WTC11 (cell line): ENCODE data around the gene SLC37A1. TPM values are rescaled to one million over a fixed set of nuclear protein-coding genes. Genes with fewer than 3 reads are reported as not detected.

Experiments
- ATAC-seq: fragments of 200-7000 bp; cut with Tn5 transposase; 2 replicates; pipeline ENCODE4 v1.10.0; 2021; ENCODE audit warnings: mild to moderate bottlenecking, moderate library complexity
- CTCF ChIA-PET: fragments of 300-600 bp; sonication (Branson Sonifier 250); formaldehyde crosslinking; loops from one replicate; lab custom pipeline; 2021; ENCODE audit warnings: antibody characterized with exemption; lab: Charles Lee
- POLR2A ChIA-PET: fragments of 350-600 bp; sonication (Branson Sonifier 250); formaldehyde crosslinking; loops from one replicate; lab custom pipeline; 2021; ENCODE audit warnings: antibody characterized with exemption; lab: Charles Lee
- DNase-seq: peaks from one replicate; pipeline ENCODE4 v3.0.0; 2021; ENCODE audit warnings: low spot score
- H3K27ac Mint-ChIP-seq: 2 replicates; pipeline ENCODE4 v1.8.0; 2021; ENCODE audit warnings: mixed read lengths
- H3K27me3 Mint-ChIP-seq: 2 replicates; pipeline ENCODE4 v1.8.0; 2021; ENCODE audit warnings: low read depth, mild to moderate bottlenecking, moderate library complexity, mixed read lengths
- H3K36me3 Mint-ChIP-seq: 2 replicates; pipeline ENCODE4 v1.8.0; 2021; ENCODE audit warnings: mixed read lengths
- H3K4me1 Mint-ChIP-seq: 2 replicates; pipeline ENCODE4 v1.8.0; 2022; ENCODE audit warnings: mixed read lengths
- H3K4me3 Mint-ChIP-seq: 2 replicates; pipeline ENCODE4 v1.8.0; 2021; ENCODE audit warnings: mild to moderate bottlenecking, moderate library complexity, mixed read lengths
- H3K9me3 Mint-ChIP-seq: 2 replicates; pipeline ENCODE4 v1.8.0; 2021; ENCODE audit warnings: mixed read lengths
- CREB1 ChIP-seq: sonication (generic); formaldehyde crosslinking; IDR thresholded peaks from 2 replicates; pipeline ENCODE4 v1.8.0; 2023; ENCODE audit warnings: mild to moderate bottlenecking, missing genetic modification reagents
- CREM ChIP-seq: sonication (generic); formaldehyde crosslinking; IDR thresholded peaks from 2 replicates; pipeline ENCODE4 v1.8.1; 2022; ENCODE audit warnings: mild to moderate bottlenecking, missing genetic modification reagents, moderate library complexity
- CTCF ChIP-seq: fragments of 200-600 bp; IDR thresholded peaks from 2 replicates; pipeline ENCODE4 v1.8.0; 2022; ENCODE audit warnings: antibody characterized with exemption
- ELF4 ChIP-seq: sonication (generic); formaldehyde crosslinking; IDR thresholded peaks from 2 replicates; pipeline ENCODE4 v1.8.1; 2022; ENCODE audit warnings: low read depth, mild to moderate bottlenecking, moderate library complexity, missing genetic modification reagents
- GABPB1 ChIP-seq: sonication (generic); formaldehyde crosslinking; IDR thresholded peaks from 2 replicates; pipeline ENCODE4 v1.8.1; 2023; ENCODE audit warnings: mild to moderate bottlenecking, missing genetic modification reagents
- MYBL2 ChIP-seq: sonication (generic); formaldehyde crosslinking; IDR thresholded peaks from 2 replicates; pipeline ENCODE4 v1.8.1; 2023; ENCODE audit warnings: mild to moderate bottlenecking, moderate library complexity, missing genetic modification reagents
- OVOL2 ChIP-seq: fragments of 250-450 bp; sonication (Bioruptor Pico); IDR thresholded peaks from 2 replicates; pipeline ENCODE4 v1.9.0; 2021; ENCODE audit warnings: mild to moderate bottlenecking, borderline replicate concordance
- PREB ChIP-seq: sonication (generic); formaldehyde crosslinking; IDR thresholded peaks from 2 replicates; pipeline ENCODE4 v1.8.1; 2022; ENCODE audit warnings: mild to moderate bottlenecking, missing genetic modification reagents, moderate library complexity, borderline replicate concordance
- RELA ChIP-seq: sonication (generic); formaldehyde crosslinking; IDR thresholded peaks from 2 replicates; pipeline ENCODE4 v1.8.1; 2022; ENCODE audit warnings: missing genetic modification reagents, mild to moderate bottlenecking, borderline replicate concordance
- SMAD4 ChIP-seq: sonication (generic); formaldehyde crosslinking; IDR thresholded peaks from 2 replicates; pipeline ENCODE4 v1.8.0; 2022; ENCODE audit warnings: mild to moderate bottlenecking, missing genetic modification reagents
- ZBTB43 ChIP-seq: sonication (generic); formaldehyde crosslinking; IDR thresholded peaks from 2 replicates; pipeline ENCODE4 v1.8.1; 2023; ENCODE audit warnings: mild to moderate bottlenecking, missing genetic modification reagents
- ZNF121 ChIP-seq: sonication (generic); formaldehyde crosslinking; IDR thresholded peaks from 2 replicates; pipeline ENCODE4 v1.8.0; 2023; ENCODE audit warnings: missing genetic modification reagents
- ZNF281 ChIP-seq: sonication (generic); formaldehyde crosslinking; IDR thresholded peaks from 2 replicates; pipeline ENCODE4 v1.8.0; 2023; ENCODE audit warnings: mild to moderate bottlenecking, missing genetic modification reagents
- ZNF416 ChIP-seq: fragments of 250-450 bp; sonication (Bioruptor Pico); IDR thresholded peaks from 2 replicates; pipeline ENCODE4 v1.9.0; 2021; ENCODE audit warnings: mild to moderate bottlenecking, inconsistent platforms
- ZNF425 ChIP-seq: fragments of 250-450 bp; sonication (Bioruptor Pico); conservative IDR thresholded peaks from 2 replicates; pipeline ENCODE4 v1.9.0; 2021; ENCODE audit warnings: mild to moderate bottlenecking
- ZSCAN18 ChIP-seq: fragments of 250-450 bp; sonication (Bioruptor Pico); IDR thresholded peaks from 2 replicates; pipeline ENCODE4 v2.1.2; 2022; ENCODE audit warnings: mild to moderate bottlenecking, moderate library complexity
- total RNA-seq: library from RNA; stranded (reverse); gene quantifications from 3 replicates; pipeline ENCODE4 v1.2.3, GENCODE V29; 2021

Gene SLC37A1
- total RNA-seq, 1 experiment from 2014 or later = 22.7 TPM

GRCh38 chr21:42623694-42624093, 110.0 kb downstream of the SLC37A1 start (continued):
- TF ChIP-seq CTCF = no peak
- TF ChIP-seq ZNF121 (CRISPR knock-in tag) = no peak
- TF ChIP-seq RELA (CRISPR knock-in tag) = no peak
- TF ChIP-seq ZNF425 (CRISPR knock-in tag) = no peak

GRCh38 chr21:42624095-42624790, 110.6 kb downstream of the SLC37A1 start:
- Mint-ChIP-seq H3K9me3 (peaks cover 4% of the 10 kb centered on the region), H3K27me3 (no peaks in the 10 kb centered on the region; the same call in none of the 2 replicates), H3K4me3 (no peak overlapping the region), H3K4me1 (peaks cover 17% of the 10 kb centered on the region), H3K36me3 (no peaks in the 10 kb centered on the region), H3K27ac (no peak overlapping the region)
- no peak for ATAC-seq
- ChIA-PET CTCF (interaction anchor here (0.9 to 1.1 kb wide), 2 partner anchors 28 to 96 kb away, joined by 3 read pairs; no protein-coding TSS in a partner anchor), POLR2A (interaction anchor here (0.6 kb wide), 1 partner anchor 87 kb away, joined by 3 read pairs; no protein-coding TSS in a partner anchor)
- no peak for TF ChIP-seq GABPB1
- DNase-seq = no peak

- POLR2A ChIA-PET = interaction anchor here (0.6 kb wide), 2 partner anchors 86 to 87 kb away, joined by 3 to 5 read pairs; no protein-coding TSS in a partner anchor
- ATAC-seq = no peak
- H3K27ac Mint-ChIP-seq = no peak overlapping the region
Measured at GRCh38 chr21:42624936-42625335, 111.3 kb downstream of the SLC37A1 start.

More at GRCh38 chr21:42624936-42625335, 111.3 kb downstream of the SLC37A1 start:
- DNase-seq = no peak
- Mint-ChIP-seq H3K9me3 (peaks cover 4% of the 10 kb centered on the region), H3K4me1 (peaks cover 17% of the 10 kb centered on the region), H3K36me3 (no peaks in the 10 kb centered on the region), H3K4me3 (no peak overlapping the region), H3K27me3 (no peaks in the 10 kb centered on the region; the same call in none of the 2 replicates)
- CTCF ChIA-PET = interaction anchor here (1.1 kb wide), 1 partner anchor 28 kb away, joined by 3 read pairs; no protein-coding TSS in a partner anchor
- TF ChIP-seq ELF4 = no peak
- TF ChIP-seq MYBL2 = no peak
- no peak for TF ChIP-seq ZSCAN18 (CRISPR knock-in tag)
- TF ChIP-seq ZNF281 (CRISPR knock-in tag) = no peak
- TF ChIP-seq CREB1 (CRISPR knock-in tag) = no peak
- no peak for TF ChIP-seq GABPB1
- TF ChIP-seq SMAD4 (CRISPR knock-in tag) = no peak
- no peak for TF ChIP-seq ZBTB43 (CRISPR knock-in tag)
- TF ChIP-seq OVOL2 (CRISPR knock-in tag) = no peak
- TF ChIP-seq CREM (CRISPR knock-in tag) = no peak
- no peak for TF ChIP-seq PREB (CRISPR knock-in tag)
- no peak for TF ChIP-seq ZNF416
